ENCODE results near the gene NPAS3. TPM values are rescaled to one million over a fixed set of nuclear protein-coding genes. Genes with fewer than 3 reads are reported as not detected.

NPAS3 gene
- polyA plus RNA-seq, 3 donors: 8.6 to 10.2 (median 10.2) TPM

- DNase-seq (ENCODE audit: low read depth in 3 of 3, low spot score in 2 of 3): no peak
These were observed 466.4 kb downstream of the NPAS3 start for GRCh38 chr14:33404964-33405574.

GRCh38 chr14:33406766-33407165 is 468.1 kb downstream of the NPAS3 start:
- no peak for DNase-seq (ENCODE audit: low read depth in 3 of 3, low spot score in 2 of 3)

GRCh38 chr14:33408291-33408690 is 469.6 kb downstream of the NPAS3 start:
- DNase-seq (ENCODE audit: low read depth in 3 of 3, low spot score in 2 of 3): no peak

GRCh38 chr14:33412450-33412849 is 473.8 kb downstream of the NPAS3 start:
- no peak for DNase-seq (ENCODE audit: low read depth in 3 of 3, low spot score in 2 of 3)

- DNase-seq (ENCODE audit: low read depth in 3 of 3, low spot score in 2 of 3): no peak
These were observed 474.7 kb downstream of the NPAS3 start for GRCh38 chr14:33413381-33413780.

- DNase-seq (ENCODE audit: low read depth in 3 of 3, low spot score in 2 of 3): no peak
These were observed 475.4 kb downstream of the NPAS3 start for GRCh38 chr14:33414041-33414440.

- no peak for DNase-seq (ENCODE audit: low read depth in 3 of 3, low spot score in 2 of 3)
These were observed 481.5 kb downstream of the NPAS3 start for GRCh38 chr14:33420051-33420627.

GRCh38 chr14:33430414-33431035 is 491.8 kb downstream of the NPAS3 start:
- DNase-seq (ENCODE audit: low read depth in 3 of 3, low spot score in 2 of 3): no peak

GRCh38 chr14:33432407-33433023 is 493.8 kb downstream of the NPAS3 start:
- DNase-seq (ENCODE audit: low read depth in 3 of 3, low spot score in 2 of 3): peak in 2 of 3 donors; percentile 4 to 10

- no peak for DNase-seq (ENCODE audit: low read depth in 3 of 3, low spot score in 2 of 3)
These were observed 494.7 kb downstream of the NPAS3 start for GRCh38 chr14:33433396-33433795.

- no peak for DNase-seq (ENCODE audit: low read depth in 3 of 3, low spot score in 2 of 3)
These were observed 497.4 kb downstream of the NPAS3 start for GRCh38 chr14:33435911-33436689.

- no peak for DNase-seq (ENCODE audit: low read depth in 3 of 3, low spot score in 2 of 3)
These were observed 503.0 kb downstream of the NPAS3 start for GRCh38 chr14:33441633-33442032.

GRCh38 chr14:33444136-33444535 is 505.5 kb downstream of the NPAS3 start:
- DNase-seq (ENCODE audit: low read depth in 3 of 3, low spot score in 2 of 3): no peak

- no peak for DNase-seq (ENCODE audit: low read depth in 3 of 3, low spot score in 2 of 3)
These were observed 510.6 kb downstream of the NPAS3 start for GRCh38 chr14:33449268-33449667.

GRCh38 chr14:33449703-33450395 is 511.2 kb downstream of the NPAS3 start:
- no peak for DNase-seq (ENCODE audit: low read depth in 3 of 3, low spot score in 2 of 3)

GRCh38 chr14:33450416-33450815 is 511.7 kb downstream of the NPAS3 start:
- no peak for DNase-seq (ENCODE audit: low read depth in 3 of 3, low spot score in 2 of 3)

- no peak for DNase-seq (ENCODE audit: low read depth in 3 of 3, low spot score in 2 of 3)
These were observed 512.5 kb downstream of the NPAS3 start for GRCh38 chr14:33451211-33451610.

GRCh38 chr14:33452995-33453394 is 514.3 kb downstream of the NPAS3 start:
- DNase-seq (ENCODE audit: low read depth in 3 of 3, low spot score in 2 of 3): no peak

- DNase-seq (ENCODE audit: low read depth in 3 of 3, low spot score in 2 of 3): no peak
These were observed 515.4 kb downstream of the NPAS3 start for GRCh38 chr14:33454022-33454595.

GRCh38 chr14:33454707-33455106 is 516.0 kb downstream of the NPAS3 start:
- DNase-seq (ENCODE audit: low read depth in 3 of 3, low spot score in 2 of 3): no peak
